ENCODE data around the gene KIF24. TPM values are rescaled to one million over a fixed set of nuclear protein-coding genes. Genes with fewer than 3 reads are reported as not detected.

Gene KIF24
- total and polyA plus RNA-seq, 2 of the 8 experiments (the other 6 are each of a cell fraction or from before 2014, with no cell fraction given): 2.7 to 3.9 TPM

Small RNA genes within 50 kb of the gene (small RNA-seq; reads per million reads assigned to genes)
- gene RNU2-50P (ENCODE audit: insufficient read depth): not detected

Other genes starting within 250 kb of the KIF24 start
- 27.5 and 29.2 TPM in 2 replicates for gene DCAF12, start 202.6 kb downstream of the KIF24 start, total RNA-seq (2021; fragmentation: NEBNext Ultra II Directional; extraction: Animal tissue kit (Norgen Biotek cat#: 25700))
- gene DCAF12, start 202.6 kb downstream of the KIF24 start, polyA plus RNA-seq (2011; rRNA removed): 18.6 and 22.7 TPM in 2 replicates
- gene UBAP1, start 150.2 kb downstream of the KIF24 start, total RNA-seq (2021; fragmentation: NEBNext Ultra II Directional; extraction: Animal tissue kit (Norgen Biotek cat#: 25700)): 31.3 and 32.4 TPM in 2 replicates
- gene UBAP1, start 150.2 kb downstream of the KIF24 start, polyA plus RNA-seq (2011; rRNA removed): 25.0 and 31.4 TPM in 2 replicates
- 16.7 and 18.1 TPM in 2 replicates for gene NUDT2, start 301 bp upstream of the KIF24 start, total RNA-seq (2021; fragmentation: NEBNext Ultra II Directional; extraction: Animal tissue kit (Norgen Biotek cat#: 25700))
- gene NUDT2, start 301 bp upstream of the KIF24 start, polyA plus RNA-seq (2011; rRNA removed): 16.2 and 23.7 TPM in 2 replicates
- 5.0 and 5.9 TPM in 2 replicates for gene MYORG, start 47.6 kb upstream of the KIF24 start, total RNA-seq (2021; fragmentation: NEBNext Ultra II Directional; extraction: Animal tissue kit (Norgen Biotek cat#: 25700))
- gene MYORG, start 47.6 kb upstream of the KIF24 start, polyA plus RNA-seq (2011; rRNA removed): 1.2 and 1.4 TPM in 2 replicates
- 10.4 and 10.6 TPM in 2 replicates for gene FAM219A, start 129.3 kb upstream of the KIF24 start, total RNA-seq (2021; fragmentation: NEBNext Ultra II Directional; extraction: Animal tissue kit (Norgen Biotek cat#: 25700))
- 7.7 and 8.8 TPM in 2 replicates for gene FAM219A, start 129.3 kb upstream of the KIF24 start, polyA plus RNA-seq (2011; rRNA removed)
- gene DNAI1, start 129.5 kb upstream of the KIF24 start, total RNA-seq (2021; fragmentation: NEBNext Ultra II Directional; extraction: Animal tissue kit (Norgen Biotek cat#: 25700)): 0.37 and 1.1 TPM in 2 replicates
- 0.35 and 0.54 TPM in 2 replicates for gene DNAI1, start 129.5 kb upstream of the KIF24 start, polyA plus RNA-seq (2011; rRNA removed)
- 12.2 and 14.1 TPM in 2 replicates for gene ENHO, start 193.7 kb upstream of the KIF24 start, total RNA-seq (2021; fragmentation: NEBNext Ultra II Directional; extraction: Animal tissue kit (Norgen Biotek cat#: 25700))
- gene ENHO, start 193.7 kb upstream of the KIF24 start, polyA plus RNA-seq (2011; rRNA removed): 49.4 and 60.4 TPM in 2 replicates

All from H1 (cell line).